SIG-M5 (cell line): ENCODE measurements around the gene TNS1.

ENCODE experiments used
- DNase-seq: peaks from one replicate; lab custom pipeline; 2025; lab: John Stamatoyannopoulos, UW

Gene TNS1

DNA sequence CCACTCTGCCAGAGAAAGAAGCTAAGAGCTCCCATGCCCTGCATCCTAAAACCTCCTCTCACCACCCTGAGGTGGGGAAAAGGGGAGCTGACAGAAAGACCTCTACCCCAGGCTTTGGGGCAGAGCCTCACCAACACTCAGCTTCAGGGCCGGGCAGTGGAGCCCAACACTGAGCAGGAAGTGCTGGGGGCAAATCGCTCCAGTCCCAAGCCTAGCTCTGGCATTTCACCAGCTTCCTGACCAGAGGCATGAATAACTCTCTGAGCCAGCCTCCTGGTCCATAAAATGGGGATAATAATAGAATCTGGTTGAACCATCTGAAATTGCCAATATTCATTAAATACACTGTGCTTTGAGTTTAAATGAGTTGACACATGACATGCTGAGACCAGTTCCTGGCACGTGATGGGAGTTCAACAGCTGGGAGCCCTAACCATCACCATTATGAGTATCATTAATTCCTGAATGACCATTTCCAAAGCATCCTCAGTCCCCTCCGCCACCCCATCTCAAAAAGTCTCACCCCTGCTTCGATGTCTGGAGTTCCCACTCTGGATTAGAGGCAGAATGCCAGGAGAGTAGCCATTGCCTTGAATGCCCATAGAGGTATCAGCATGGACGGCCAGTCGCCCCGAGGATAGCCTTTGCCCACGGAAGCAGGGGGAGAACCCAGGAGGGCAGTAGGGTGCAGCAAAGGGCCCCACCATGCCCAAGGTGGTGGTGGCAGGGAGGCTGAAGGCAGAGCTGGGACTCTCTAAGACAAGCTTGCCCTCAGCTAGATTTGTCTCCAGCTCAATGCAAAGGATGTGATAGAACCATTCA, 153.4 kb downstream of the TNS1 start:
- no peak for DNase-seq

DNA sequence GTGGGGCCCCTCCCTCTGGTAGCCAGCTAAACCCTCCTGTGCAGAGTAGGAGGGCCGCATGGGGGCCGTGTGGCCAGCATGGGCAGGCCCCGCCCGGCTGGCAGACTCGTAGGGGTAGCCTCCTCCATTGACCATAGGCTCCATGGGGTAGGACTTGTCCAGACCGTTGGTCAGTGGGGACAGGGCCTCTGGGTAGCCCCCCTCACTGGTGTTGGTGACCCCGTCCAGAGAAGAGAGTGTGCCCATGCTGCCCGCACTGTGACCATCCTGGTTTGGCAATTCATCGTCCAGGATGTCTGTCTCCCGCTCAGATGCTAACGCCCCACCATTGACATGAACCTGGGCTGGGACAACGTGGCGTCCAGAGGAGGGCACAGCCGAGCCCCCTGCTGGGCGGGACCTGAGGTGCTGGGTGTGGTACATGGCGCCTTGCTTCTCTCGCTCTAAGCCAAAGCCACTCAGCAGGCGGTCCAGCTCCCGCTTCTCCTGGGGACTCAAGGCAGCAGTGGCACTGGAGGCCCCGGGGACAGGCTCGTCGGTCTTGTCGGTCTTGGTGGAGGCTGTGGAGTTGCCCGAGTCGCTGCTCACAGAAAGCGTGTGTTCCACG, 154.3 kb downstream of the TNS1 start:
- no peak for DNase-seq

DNA sequence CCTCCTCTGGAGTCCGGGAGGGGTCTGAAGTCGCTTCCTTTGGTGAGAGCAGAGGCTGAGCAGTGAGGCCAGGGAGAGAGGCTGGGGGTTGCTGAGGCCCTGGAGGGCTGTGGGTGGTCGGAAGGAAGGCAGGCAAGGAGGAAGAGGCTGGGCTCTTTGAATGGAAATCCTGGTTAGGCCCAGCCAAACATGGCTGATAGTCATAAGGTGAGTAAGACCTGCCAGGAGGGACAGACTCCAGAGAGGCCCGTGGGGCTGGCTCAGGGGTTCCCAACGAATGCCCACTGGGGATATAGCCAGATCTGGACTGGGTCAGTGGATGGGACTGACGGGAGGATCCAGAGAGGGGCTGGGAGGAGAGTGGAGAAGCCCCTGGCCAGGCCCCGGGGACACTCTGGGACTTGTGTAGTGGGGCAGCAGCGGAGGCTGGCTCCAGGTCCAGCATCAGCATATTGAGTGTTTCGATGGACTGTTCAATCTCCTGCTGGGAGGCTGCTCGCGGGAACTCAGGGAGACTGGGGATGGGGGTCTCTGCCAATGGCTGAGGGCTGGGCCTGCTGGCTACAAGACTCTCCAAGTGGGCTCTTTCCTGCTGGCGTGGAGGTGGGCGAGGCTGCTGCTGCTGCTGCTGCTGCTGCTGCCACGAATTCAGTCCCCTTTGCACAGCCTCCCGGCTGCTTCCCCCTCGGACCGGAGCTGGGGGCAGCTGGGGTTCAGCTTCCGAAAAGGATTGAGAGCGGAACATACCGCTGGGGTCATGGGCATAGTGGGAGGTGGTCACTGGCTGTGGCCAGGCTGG, 155.0 kb downstream of the TNS1 start:
- DNase-seq = no peak

DNA sequence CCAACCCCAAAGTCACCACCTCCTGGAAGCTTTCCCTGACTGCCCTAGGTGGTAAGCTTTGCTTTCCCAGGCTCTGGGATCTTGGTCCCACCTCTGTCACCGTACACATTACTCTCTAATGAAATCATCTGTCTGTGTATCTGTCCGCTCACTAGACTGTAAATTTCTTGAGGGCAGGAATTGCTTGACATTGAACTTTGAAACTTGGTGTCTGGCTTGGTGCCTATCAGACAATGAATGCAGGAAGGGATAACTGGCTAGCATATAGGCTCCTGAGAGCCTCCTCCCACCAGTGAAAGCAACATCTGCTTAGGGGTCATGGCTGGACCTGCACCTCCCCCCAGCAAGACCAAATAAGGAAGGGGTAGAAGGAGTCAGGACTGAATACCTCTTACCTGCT, 155.7 kb downstream of the TNS1 start:
- DNase-seq = no peak

DNA sequence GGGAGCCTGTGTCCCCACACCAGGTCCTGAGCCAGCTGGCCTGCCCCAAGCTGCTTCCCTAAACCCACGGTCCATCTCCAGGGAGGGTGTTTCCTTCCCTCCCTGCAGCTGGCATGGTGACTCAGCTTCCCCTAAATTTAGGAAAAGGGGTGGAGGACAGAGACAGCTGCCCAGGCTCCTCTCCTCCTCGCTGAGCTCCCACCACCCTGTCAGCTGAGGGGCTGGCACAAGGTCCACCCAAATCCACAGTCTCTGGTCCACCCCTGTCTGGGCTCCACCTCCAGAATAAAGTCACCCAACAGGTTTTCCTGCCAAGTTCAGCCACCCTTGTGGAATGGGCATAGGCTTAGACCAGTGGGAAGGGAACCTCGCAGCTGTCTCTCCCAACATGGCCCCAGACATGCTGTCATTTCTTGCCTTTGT, 156.5 kb downstream of the TNS1 start:
- DNase-seq = no peak

DNA sequence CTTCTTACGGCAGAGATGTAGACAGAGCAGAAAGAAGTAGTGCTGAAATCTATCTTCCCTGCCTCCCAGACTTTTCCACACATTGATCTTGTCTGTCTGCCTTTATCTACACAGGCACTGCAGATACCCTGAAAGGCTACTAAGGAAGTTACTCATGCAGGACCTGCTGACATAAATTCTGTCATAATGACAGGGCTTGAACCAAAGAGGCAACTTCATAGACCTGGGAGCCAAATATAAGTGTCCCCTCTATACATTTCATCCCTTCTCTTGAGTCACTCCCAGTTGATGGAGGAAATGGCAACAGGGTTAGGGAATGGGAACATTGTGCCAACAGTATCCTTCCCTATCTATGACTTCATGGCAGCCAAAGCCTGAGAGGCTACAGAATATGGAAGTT, 157.5 kb downstream of the TNS1 start:
- no peak for DNase-seq

DNA sequence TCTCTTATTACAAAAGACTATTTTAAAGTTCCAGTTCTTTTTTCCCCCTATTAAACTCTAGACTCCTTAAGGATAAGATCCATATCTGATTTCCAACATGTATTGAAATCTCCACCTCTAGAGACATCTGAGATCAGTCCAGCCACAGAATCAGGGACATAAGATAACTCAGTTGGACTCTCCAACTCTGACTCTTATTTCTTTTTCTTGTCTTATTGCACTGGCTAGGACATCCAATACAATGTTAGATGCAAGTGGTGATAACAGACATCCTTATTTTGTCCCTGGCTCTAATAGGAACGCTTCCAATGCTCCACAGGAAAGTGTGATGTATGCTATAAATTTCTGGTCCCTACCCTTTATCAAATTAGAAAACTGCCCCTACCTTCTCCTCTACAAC, 158.1 kb downstream of the TNS1 start:
- DNase-seq = no peak

DNA sequence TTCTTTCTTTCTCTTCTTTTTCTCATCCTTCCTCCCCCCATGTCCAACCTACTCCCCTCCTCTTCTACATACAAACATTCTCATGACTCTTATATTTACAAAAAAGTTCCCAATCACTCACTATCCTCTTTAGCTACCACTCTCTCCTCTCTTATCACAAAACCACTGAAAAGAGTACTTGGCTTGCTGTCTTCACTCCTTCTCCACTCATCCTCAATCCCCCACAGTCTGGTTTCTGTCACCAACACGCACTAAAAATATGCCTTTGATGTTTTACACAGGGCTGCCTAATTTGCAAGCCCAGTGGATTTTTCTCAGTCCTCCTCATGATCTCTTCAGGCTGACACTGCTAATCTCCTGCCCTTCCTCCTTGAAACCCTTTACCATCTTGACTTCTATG, 159.5 kb downstream of the TNS1 start:
- DNase-seq = no peak

DNA sequence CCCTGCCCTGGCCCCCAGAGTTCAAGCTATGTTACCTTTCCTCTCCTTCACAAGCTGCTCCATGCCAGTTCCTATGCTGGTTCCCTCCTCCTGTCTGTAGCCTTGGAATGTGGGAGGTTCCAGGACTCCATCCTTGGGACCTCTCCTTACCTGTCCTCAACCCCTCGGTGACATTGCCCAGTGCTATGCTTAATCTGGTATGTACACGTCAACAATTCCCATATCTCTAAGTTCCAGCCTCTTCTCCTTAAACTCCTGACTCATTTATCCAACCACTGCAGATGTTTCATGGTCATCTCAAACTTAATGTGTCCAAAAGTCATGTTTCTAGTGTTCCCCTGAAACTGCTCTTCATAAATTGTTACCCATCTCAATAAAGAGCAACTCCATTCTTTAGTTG, 160.8 kb downstream of the TNS1 start:
- no peak for DNase-seq

DNA sequence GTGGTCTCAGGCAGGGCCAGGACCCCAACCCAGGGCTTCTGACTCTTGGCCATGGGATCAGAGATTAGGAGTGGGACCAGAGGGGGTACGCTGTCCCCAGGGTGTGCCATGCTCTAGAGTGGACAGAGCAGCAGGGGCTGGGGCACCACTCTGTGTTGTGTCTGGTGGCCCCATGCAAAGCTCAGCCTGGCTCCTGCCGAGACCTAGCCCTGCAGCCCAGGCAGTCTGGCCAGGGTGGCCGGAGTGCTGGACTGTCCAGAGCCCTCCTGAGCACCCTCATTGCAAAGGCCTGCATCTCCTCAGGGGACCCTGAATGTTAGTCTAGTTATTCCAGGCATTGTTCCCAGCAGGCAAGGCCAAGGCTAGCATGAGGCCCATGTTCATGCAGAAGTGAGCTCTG, 162.3 kb downstream of the TNS1 start:
- DNase-seq = no peak

DNA sequence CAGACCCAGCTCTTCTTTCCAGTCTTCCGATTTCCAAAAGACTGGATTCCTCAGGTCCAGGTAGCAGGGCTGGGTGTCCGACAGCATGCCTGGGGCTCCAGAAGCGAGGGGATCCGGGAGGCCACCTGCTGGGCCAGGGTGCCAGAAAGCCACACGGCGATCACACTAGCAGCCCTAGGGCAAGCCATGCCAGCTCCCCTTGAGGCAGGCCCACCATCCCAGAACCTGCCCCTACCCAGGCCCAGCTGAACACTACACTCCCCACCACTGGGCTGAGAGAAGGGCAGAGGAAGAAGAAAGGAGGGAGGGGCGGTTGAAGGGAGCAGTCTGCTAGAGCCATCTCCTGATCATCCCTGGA, 163.1 kb downstream of the TNS1 start:
- DNase-seq = no peak

DNA sequence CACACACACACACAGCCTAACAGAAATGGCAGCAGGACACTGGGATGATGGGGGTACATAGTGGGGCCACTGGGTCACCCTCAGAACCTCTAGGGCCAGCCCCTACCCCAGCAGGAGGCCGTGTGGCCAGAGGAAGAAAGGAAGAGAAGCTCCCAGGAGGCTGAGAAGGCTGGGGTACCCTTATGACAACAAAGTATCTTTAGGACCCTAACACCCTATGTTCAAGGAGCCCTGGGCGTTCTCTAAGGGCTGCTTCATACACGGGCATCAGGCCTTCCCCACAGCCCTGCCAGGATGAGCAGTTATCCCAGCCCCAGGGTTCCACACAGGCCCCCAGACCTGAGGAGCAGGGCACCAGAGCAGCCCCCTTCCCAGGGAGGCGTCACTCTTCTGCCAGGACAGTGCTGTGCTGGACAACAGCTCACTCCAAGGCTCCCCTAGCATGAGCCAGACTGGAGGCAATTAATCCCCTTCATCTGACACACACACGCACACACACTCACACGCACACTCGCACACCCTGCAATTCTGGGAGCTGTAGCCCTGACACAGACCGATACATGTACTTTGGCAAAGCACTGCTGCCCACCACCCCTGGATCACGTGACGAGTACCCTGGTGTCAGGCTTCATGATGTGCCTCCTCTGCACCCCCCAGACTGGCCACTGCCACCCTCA, 163.6 kb downstream of the TNS1 start:
- DNase-seq = no peak

DNA sequence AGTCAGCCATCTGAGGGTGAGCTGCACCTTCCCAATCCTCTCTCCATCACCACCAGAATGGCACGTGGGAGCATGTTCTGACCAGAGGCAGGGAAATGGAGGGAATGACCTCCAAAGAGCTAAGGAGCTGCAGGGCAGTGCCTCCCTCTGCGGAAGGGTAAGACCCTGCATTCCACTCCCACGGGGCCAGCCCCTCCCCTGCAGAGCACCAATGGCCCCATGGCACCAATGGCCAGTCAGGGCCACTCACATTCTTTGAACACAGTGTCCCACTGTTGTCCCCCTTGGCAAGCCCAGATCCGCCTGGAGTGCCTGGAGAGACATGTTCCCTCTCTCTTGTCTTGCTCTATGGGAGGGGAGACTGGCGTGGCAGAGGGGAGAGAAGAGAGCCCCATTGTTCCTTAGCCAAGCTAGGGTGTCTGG, 164.4 kb downstream of the TNS1 start:
- no peak for DNase-seq

DNA sequence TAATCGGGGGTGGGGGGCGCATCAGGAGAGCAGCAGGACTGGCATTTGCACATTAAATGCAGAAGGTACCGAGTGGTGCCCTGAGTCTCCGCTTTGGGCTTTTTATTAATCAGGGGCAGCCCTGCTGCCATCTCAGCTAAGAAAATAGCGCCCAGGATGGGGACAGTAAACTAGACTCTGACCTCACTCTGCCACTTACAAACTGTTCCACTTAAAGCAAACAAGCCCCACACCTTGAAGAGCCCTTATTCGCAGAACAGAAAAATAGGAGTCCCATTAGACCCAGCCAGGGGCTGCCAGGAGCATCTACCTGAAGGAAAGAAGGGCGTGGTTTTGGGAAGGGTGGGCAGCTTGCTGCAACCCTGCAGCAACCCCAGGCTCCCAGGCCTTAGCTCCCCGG, 165.3 kb downstream of the TNS1 start:
- no peak for DNase-seq

DNA sequence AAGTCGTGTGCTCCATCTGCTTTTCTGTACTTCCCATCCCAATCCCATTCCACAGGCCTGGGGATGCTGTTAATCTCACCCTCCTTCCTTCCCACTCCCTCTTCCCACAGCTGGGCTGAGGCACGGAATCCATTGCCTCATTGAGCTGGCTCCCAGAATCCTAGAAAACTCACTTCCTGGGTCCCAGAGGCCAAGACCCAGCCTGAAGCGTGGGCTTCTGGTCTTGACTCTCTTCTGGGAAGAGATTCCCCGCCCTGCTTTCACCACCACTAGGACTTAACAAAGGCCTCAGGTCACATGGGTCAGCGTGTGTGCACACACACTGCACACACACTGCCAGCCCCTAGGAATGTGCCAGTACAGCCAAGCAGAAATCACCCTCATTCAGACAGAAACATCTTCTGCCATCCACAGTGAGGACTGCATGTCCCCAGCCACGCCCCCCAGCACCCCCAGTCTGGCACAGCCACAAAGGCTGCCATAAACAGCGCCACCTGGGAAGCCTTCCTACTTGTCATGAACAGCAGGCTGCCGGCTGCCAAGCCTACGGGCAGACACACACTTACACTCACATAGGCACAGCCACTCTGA, 165.8 kb downstream of the TNS1 start:
- DNase-seq = no peak

DNA sequence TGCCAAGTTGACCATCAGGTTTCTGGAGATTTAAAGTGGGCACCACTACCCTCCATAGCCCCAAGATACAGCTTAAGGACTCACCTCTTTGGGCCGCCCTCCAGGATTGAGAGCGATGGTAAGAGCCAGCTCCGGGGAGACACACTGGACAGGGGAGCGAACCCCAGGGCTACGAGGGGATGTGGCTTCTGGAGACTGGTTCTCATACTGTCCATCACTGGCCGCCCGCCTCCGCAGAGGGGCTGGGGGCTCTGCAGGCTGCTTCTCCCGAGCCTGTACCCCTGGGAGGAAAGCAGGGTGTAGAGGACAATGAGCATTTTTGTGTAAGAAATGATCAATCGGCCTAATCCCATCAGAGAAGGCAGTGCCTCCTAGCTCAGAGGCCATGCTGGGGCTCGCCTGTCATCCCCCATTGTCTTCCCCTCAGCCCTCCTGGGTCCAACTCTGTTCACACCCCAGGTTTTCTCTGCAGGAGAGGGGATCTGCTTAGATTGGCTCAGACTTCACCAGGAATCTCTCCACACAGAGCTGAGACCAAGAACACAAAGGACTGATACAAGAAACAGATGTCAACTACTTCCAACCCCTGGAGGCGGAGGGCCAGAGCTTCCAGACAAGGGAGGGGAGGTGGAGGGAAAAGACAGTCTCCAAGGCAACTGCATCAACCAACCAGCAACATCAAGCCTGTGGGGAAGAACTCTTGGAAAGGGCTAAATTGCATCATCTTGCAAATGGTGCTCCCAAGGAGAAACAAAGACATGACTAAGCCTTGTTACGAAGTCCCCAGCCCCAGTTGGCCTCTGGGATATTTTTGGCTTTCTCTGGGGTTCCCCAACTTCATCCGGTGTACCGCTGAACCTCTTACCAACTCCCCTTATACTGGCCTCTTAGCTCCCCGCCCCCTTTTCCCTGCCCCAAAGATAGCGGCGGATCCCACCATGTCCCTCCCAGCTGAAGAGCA, 166.6 kb downstream of the TNS1 start:
- peak; percentile 2 for DNase-seq

DNA sequence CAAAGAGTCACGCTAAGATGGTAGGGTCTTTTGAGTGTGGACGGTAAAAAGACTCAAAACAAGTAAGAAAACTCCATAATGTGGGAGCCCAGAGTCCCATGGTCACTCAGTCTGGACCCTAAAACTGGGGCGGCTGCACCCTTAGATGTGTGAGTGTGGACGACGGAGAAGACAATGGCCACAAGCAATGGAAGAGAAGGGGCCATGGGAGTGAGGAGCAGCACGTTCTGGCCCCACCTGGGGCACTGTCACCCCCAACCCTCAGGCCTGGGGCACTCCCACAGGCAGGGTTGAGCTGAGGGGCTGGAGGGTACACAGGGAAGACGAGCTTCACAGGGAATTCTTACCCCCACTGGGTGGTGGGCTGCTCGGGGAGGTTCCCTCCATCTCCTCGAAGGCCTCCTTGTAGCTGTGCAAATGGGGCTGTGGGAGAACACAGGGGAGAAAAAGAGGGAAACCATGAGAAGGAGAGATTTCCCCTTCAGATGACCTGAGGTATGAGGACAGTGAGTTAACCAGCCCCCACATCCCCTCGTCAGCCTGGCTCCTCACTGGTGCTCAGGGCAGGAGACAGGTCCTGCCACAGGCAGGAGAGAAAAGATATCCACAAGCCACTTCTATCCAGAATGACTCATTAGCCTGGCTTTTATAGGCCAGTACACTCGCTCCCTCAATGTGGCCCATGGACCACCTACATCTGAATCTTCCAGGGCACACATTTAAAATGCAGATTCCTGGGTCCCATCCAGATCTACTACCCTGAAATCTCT, 167.9 kb downstream of the TNS1 start:
- no peak for DNase-seq

DNA sequence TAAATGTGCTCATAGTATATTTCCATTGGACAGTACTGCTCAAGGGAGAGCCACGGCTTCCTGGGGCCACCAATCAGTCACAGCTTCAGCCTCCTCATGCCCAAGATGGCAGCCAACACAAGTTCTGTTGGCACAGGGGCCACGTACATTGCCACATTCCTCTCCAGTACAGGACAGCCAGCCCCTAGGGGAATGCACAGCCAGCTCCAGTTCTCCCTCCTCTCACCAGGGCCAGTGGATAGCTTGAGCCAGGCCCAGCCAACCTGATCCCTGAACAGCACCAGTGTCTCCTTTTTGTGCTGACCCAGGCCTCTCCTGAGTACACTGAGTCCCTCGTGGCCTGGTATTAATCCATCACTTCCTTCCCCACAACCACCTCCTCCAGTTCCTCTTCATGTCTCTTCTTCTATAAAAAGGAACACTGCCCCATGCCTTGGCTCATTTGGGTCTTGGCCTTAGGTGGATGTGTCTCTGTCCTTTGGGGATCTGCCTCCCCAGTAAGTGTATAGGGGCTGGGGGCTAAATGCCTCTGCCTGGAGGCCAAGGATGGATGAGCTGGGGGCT, 168.7 kb downstream of the TNS1 start:
- DNase-seq = no peak

DNA sequence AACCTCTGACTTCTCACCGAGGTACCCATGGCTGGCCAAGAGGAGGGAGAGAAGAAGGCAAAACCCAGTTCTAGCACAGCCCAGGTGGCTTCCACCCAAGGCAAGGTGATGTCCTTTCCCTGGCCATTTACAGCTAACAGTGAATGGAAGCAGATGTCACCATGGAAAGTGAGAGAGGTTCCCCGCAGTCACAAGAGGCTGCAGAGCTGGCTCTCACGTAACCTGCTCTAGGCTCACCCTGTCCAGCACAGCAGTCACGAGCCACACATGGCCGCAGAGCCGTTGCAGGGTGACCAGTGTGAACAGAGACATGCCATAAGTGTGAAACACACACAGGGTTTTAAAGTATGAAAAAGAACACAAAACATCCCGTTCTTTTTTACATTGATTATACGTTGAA, 169.4 kb downstream of the TNS1 start:
- no peak for DNase-seq

DNA sequence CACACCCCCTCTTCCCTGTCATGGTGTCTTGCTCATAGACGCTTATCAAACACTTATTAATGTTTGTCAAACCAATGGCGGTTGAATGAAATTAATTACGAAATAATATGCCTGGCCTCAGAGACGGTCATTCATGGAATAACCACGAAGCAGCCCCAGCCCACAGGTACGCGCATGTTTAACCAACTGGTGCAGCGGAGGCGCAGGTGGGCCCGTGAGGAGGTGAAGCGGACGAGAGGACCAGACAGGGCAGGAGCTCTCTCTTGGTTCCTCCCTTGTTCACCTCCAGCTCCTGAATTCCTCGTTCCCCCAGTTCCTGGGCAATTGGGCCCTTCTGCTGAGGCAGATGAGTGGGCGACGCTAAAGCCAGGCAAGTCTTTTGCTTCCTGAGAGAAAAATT, 169.8 kb downstream of the TNS1 start:
- no peak for DNase-seq
